PC-3 (cell line): ENCODE results near the gene RNF128.

Source experiments
- CTCF ChIP-seq: fragments of 300-600 bp; sonication (generic); conservative IDR thresholded peaks from 2 replicates; pipeline ENCODE4 v1.5.1; 2017; ENCODE audit warnings: antibody characterized with exemption, low read depth, mild to moderate bottlenecking, low read length
- EZH2 ChIP-seq: fragments of 300-600 bp; sonication (generic); IDR thresholded peaks from one replicate; pipeline ENCODE4 v1.6.1; 2017; ENCODE audit warnings: antibody characterized with exemption, mild to moderate bottlenecking, low read length; ENCODE audit not compliant: unreplicated experiment

- TF ChIP-seq CTCF: no peak
- no peak for TF ChIP-seq EZH2
These were observed 45.8 kb upstream of the RNF128 start for GRCh38 chrX:106680716-106681115.
